Nephron (organoid): ENCODE measurements around the gene MAPRE3.

ENCODE experiments used
- H3K27ac Mint-ChIP-seq, 3 experiments: 2 replicates each; pipeline ENCODE4 v1.8.0; 2020; ENCODE audit warnings: mixed read lengths in 3 of 3, mild to moderate bottlenecking in 2 of 3, moderate library complexity in 1 of 3
- H3K27me3 Mint-ChIP-seq: 2 replicates; pipeline ENCODE4 v1.8.0; 2021; ENCODE audit warnings: low read depth, mild to moderate bottlenecking, moderate library complexity, mixed read lengths
- H3K36me3 Mint-ChIP-seq: 2 replicates; pipeline ENCODE4 v1.8.0; 2020; ENCODE audit warnings: low read depth, mixed read lengths
- H3K4me1 Mint-ChIP-seq: 2 replicates; pipeline ENCODE4 v1.8.0; 2020; ENCODE audit warnings: mixed read lengths
- H3K4me3 Mint-ChIP-seq, 3 experiments: 2 replicates each; pipeline ENCODE4 v1.8.0; 2020; ENCODE audit warnings: mild to moderate bottlenecking in 3 of 3, mixed read lengths in 3 of 3, moderate library complexity in 2 of 3
- H3K9me3 Mint-ChIP-seq: 2 replicates; pipeline ENCODE4 v1.8.0; 2020; ENCODE audit warnings: mixed read lengths
- CTCF ChIP-seq, 3 experiments: fragments of 200-600 bp; sonication (generic); IDR thresholded peaks; one replicate each; pipeline ENCODE4 v1.5.0; 2021; ENCODE audit warnings: antibody characterized with exemption in 3 of 3; ENCODE audit not compliant: unreplicated experiment in 3 of 3

Gene MAPRE3

GRCh38 chr2:27006602-27007415 lies 36.4 kb downstream of the MAPRE3 start:
- no peaks in the 10 kb centered on the region for H3K27me3 Mint-ChIP-seq
- H3K9me3 Mint-ChIP-seq, result no peaks in the 10 kb centered on the region
- H3K36me3 Mint-ChIP-seq, result no peaks in the 10 kb centered on the region
- H3K27ac Mint-ChIP-seq, result no peak overlapping the region
- no peak overlapping the region for H3K4me3 Mint-ChIP-seq
- H3K4me1 Mint-ChIP-seq, result no peaks in the 10 kb centered on the region
- no peak for TF ChIP-seq CTCF (IDR thresholded peaks at IDR 0.05; ENCODE audit: unreplicated experiment in 3 of 3)

- Mint-ChIP-seq H3K27me3 (no peaks in the 10 kb centered on the region), H3K9me3 (no peaks in the 10 kb centered on the region), H3K27ac (no peak overlapping the region), H3K4me1 (no peaks in the 10 kb centered on the region), H3K36me3 (peaks cover 3% of the 10 kb centered on the region), H3K4me3 (no peak overlapping the region)
- no peak for TF ChIP-seq CTCF (IDR thresholded peaks at IDR 0.05; ENCODE audit: unreplicated experiment in 3 of 3)
These were observed 37.3 kb downstream of the MAPRE3 start for GRCh38 chr2:27007416-27008374.

- TF ChIP-seq CTCF (IDR thresholded peaks at IDR 0.05; ENCODE audit: unreplicated experiment in 3 of 3), result no peak
- Mint-ChIP-seq H3K36me3 (peaks cover 5% of the 10 kb centered on the region), H3K4me3 (no peak overlapping the region), H3K27ac (no peak overlapping the region), H3K4me1 (no peaks in the 10 kb centered on the region), H3K9me3 (no peaks in the 10 kb centered on the region), H3K27me3 (no peaks in the 10 kb centered on the region)
These were observed 38.2 kb downstream of the MAPRE3 start for GRCh38 chr2:27008678-27009077.

- Mint-ChIP-seq H3K9me3 (no peaks in the 10 kb centered on the region), H3K4me3 (no peak overlapping the region), H3K36me3 (peaks cover 5% of the 10 kb centered on the region), H3K27ac (no peak overlapping the region), H3K4me1 (no peaks in the 10 kb centered on the region), H3K27me3 (no peaks in the 10 kb centered on the region)
- TF ChIP-seq CTCF (IDR thresholded peaks at IDR 0.05; ENCODE audit: unreplicated experiment in 3 of 3), result no peak
These were observed 38.6 kb downstream of the MAPRE3 start for GRCh38 chr2:27009083-27009482.

GRCh38 chr2:27009716-27010115 lies 39.3 kb downstream of the MAPRE3 start:
- H3K27me3 Mint-ChIP-seq, result no peaks in the 10 kb centered on the region
- peaks cover 5% of the 10 kb centered on the region for H3K36me3 Mint-ChIP-seq
- H3K4me3 Mint-ChIP-seq, result no peak overlapping the region
- no peak overlapping the region for H3K27ac Mint-ChIP-seq
- no peaks in the 10 kb centered on the region for H3K4me1 Mint-ChIP-seq
- H3K9me3 Mint-ChIP-seq, result no peaks in the 10 kb centered on the region
- no peak for TF ChIP-seq CTCF (IDR thresholded peaks at IDR 0.05; ENCODE audit: unreplicated experiment in 3 of 3)
